ENCODE data around the gene TMEM151A.

TMEM151A gene

DNA sequence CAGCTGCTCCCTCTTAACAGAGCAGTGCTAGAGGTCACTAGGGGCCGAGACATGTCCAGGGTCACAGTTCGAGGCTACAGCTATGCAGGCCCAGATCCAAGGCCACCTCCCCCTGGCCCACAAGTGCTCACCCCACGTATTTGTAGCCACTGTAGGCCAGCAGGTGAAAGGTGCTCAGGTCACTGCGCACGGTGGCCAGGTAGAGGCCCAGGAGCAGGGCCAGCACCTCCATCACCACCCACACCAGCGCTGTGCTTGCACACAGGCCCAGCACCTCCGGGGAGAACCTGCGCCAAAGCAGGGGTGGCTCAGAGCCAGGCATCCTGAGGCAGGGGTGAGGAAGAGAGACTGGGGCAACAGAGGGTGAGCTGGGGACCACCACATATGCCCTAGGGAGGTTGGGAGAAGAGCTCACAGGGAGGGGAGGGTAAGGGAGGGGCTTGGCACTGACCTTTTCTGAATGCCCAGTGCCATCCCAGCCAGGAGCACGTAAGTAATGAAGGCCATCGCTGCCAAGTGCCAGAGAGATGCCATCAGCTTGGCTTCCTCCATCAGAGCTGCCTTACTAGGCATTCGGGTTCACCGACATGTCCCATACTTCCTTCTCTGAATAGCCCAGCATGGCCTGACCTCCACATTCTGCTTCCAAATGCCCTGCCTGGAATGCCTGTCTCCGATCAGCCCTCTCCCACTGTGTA is 6.3 kb upstream of the TMEM151A start:
- H3K4me3 ChIP-seq (ENCODE audit: low read depth, low read length) = no peak overlapping the region
- TF ChIP-seq, protein P1, sequence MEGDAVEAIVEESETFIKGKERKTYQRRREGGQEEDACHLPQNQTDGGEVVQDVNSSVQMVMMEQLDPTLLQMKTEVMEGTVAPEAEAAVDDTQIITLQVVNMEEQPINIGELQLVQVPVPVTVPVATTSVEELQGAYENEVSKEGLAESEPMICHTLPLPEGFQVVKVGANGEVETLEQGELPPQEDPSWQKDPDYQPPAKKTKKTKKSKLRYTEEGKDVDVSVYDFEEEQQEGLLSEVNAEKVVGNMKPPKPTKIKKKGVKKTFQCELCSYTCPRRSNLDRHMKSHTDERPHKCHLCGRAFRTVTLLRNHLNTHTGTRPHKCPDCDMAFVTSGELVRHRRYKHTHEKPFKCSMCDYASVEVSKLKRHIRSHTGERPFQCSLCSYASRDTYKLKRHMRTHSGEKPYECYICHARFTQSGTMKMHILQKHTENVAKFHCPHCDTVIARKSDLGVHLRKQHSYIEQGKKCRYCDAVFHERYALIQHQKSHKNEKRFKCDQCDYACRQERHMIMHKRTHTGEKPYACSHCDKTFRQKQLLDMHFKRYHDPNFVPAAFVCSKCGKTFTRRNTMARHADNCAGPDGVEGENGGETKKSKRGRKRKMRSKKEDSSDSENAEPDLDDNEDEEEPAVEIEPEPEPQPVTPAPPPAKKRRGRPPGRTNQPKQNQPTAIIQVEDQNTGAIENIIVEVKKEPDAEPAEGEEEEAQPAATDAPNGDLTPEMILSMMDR (IDR thresholded peaks at IDR 0.05; ENCODE audit: borderline replicate concordance, insufficient read depth, low read depth, low read length) = no peak

DNA sequence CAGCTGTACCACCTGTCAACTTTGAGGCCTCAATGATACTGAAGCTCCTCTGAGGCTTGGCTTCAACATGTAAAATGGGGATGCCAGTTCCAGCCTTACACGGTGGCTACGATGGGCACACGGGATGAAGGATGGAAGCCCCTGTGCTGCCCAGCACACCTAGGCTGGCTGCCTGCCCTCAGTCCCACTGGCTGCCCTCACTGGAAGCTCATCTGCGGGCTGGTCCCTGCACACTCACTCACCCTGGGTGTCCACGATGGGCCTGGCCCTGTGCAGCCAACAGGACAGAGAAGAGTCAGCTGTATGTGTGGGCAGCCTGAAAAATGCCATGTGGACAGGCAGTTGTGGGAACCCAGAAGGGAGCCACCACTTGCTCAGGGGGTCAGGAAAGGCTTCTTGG is 5.0 kb upstream of the TMEM151A start:
- TF ChIP-seq, protein P1 (IDR thresholded peaks at IDR 0.05; ENCODE audit: borderline replicate concordance, insufficient read depth, low read depth, low read length) = no peak

DNA sequence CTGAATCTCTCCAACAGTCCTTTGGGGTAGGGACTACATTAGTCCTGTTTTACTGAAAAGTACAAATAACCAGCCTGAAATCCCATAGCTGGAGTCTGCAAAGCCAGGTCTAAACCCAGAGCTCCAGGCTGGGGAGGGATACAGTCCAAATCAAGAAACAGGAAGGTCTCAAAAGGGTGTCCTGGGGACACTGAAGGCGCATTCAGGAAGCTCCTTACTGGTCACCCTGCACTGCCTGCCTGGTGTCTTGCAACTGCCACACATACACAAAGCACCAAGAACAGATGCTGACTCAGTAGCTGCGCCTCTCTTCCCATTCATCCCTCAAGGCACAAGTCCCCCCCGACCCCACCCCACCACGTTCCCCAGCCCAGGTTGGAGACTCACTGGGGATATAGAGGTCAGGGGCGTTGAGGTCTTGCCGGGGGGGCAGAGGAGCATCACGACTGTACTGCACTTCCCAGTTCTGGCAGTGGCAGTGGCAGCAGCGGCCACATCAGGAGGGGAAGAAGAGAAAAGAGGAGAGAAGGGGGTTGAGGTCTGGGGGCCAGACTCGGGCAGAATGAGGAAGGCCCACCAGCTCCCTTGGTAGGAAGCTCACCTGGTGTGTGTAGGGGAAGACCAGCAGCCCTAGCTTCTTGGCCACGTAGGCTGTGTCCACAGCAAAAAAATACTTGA is 4.3 kb upstream of the TMEM151A start:
- H3K4me3 ChIP-seq (ENCODE audit: low read depth, low read length) = no peak overlapping the region
- TF ChIP-seq, protein P1 (IDR thresholded peaks at IDR 0.05; ENCODE audit: borderline replicate concordance, insufficient read depth, low read depth, low read length) = no peak

More for the DNA sequence above, 5.0 kb upstream of the TMEM151A start:
- no peak overlapping the region for H3K4me3 ChIP-seq (ENCODE audit: low read depth, low read length)

DNA sequence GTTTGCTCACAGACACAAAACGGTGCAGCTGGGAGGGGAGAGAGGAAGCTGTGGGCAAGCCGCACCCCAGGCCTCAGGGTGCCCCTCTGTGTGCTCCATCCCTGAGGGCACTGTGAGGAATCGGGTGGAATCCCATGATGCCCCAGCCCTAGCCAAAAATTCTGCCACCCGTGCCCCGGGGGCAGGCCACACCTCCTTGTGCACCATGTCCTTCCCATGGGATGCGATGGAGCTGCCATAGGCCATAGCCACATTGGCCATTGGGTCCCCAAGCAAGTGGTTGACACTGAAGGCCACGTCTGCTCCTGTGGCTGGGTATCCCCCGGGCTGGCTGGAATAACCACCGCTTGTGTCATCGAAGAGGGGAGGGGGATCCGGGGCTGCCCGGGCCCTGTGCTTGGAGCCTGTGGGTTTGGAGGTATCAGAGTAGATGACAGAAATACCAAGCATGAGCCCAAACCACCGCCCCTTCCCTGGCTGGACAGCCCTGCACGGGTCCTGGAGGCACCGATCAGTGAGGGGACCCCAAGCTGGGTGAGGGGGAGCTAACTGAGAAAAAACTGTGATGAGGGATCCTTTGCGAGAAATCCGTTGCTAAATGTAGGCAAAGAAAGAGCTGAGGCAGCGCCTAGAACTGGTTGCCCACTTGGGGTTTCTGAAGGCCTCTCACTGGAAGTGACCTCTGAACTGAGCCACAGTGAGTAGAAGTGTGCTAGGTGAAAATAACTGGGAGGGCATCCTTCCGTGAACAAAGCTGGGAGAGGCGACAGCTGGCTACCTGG is 3.6 kb upstream of the TMEM151A start:
- peak overlapping the region; percentile 81 for H3K4me3 ChIP-seq (ENCODE audit: low read depth, low read length)
- TF ChIP-seq, protein P1 (IDR thresholded peaks at IDR 0.05; ENCODE audit: borderline replicate concordance, insufficient read depth, low read depth, low read length) = no peak

DNA sequence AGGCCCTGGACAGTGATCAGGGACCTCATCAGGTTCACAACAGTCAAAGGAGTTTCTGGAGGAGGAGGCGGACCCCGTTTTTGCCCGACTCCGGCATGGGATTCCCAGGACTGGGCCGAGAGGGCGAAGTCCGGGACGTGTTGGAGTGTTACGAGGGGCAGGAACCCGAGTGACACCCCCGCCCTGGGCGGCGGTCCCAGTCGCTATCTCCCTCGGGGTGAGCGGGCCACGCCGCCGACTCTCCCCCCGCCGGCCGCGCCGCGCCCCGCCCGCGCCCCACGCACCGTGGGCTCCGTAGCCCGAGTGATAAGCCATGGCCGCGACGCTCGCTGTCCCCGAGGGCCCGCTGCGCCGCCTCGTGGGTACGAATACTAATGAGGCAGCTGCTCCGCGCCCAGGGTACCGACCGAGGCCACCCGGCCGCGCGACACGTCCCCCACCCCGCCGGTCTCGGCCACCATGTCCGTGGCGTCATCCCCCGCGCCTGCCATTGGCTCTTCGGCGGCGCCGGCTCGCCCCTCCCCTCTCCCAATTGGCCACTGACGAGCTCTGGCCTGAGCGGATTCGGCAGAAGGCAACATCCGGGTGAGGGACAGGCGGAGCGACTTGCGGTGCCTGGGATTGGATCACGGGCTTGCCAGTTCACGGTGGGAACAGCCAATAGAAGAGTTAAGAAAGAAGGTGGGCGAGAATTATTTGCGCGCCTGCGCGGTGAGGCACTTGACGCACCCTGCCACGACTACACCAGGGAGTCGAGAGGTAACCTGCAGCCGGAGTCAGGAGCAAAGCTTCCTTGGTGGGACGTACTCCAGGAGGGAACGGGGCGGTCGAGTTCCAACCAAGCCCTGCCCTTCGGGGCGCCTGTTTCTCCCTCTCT is 2.8 kb upstream of the TMEM151A start, which contains the start of gene YIF1A:
YIF1A (minus strand) TSS at position 473 of the 877 bp plus-strand sequence; CDS start at position 315, 158 bp downstream.
- H3K4me3 ChIP-seq (ENCODE audit: low read depth, low read length) = peak within 1 kb of the TSS; percentile 81
- TF ChIP-seq, protein P1 (IDR thresholded peaks at IDR 0.05; ENCODE audit: borderline replicate concordance, insufficient read depth, low read depth, low read length) = no peak

DNA sequence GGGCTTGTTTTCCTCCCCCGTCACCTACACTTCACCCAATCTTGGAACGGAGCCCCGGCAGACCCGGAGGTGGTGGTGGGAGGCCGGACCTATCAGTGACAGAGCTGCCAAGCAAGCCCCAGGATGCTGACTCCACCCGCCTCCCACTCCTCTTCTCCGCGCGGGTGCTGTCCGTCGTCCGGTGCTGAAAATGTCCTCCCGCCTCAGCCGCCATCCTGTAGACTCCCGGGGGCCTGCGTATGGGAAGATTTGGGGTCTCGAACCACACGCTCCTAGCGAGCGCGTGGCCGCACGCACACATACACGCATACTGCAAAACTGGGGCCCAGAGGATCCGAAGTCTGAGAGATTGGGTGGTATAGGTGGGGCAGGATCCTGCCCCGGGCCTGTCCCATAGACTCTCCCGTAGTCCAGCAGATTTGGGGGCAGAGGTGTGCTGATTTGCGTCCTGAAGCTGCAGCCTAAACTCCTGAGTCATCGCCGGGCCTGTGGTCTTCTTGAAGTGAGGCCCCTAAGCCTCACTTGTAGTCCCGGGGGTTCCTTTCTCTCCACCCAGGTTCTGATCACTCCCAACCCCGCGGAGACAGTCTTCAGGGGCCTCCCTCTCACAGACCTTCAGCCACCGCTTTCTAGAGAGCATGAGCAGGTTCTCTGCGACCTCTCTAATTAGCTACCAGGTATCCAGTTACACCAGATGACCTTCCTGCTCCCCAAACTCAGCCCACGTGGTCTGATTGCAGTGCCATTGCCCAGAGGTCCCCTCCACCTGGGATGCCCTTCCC is 2.0 kb upstream of the TMEM151A start:
- TF ChIP-seq, protein P1 (IDR thresholded peaks at IDR 0.05; ENCODE audit: borderline replicate concordance, insufficient read depth, low read depth, low read length) = no peak
- H3K4me3 ChIP-seq (ENCODE audit: low read depth, low read length) = peak overlapping the region; percentile 70

Data from GM12875 (cell line).